NCI-H446 treated with DMSO at 0.1 percent for 48 hours (cell line): ENCODE data around the gene CMTR2.
"Not testable (repeated sequence)": the region's sequence is repeated elsewhere in the genome, so short reads cannot be mapped to it uniquely, and the experiment has no call there.

Experiments used
- DNase-seq: peaks from one replicate; lab custom pipeline; 2025; lab: John Stamatoyannopoulos, UW

The CMTR2 gene, protein sequence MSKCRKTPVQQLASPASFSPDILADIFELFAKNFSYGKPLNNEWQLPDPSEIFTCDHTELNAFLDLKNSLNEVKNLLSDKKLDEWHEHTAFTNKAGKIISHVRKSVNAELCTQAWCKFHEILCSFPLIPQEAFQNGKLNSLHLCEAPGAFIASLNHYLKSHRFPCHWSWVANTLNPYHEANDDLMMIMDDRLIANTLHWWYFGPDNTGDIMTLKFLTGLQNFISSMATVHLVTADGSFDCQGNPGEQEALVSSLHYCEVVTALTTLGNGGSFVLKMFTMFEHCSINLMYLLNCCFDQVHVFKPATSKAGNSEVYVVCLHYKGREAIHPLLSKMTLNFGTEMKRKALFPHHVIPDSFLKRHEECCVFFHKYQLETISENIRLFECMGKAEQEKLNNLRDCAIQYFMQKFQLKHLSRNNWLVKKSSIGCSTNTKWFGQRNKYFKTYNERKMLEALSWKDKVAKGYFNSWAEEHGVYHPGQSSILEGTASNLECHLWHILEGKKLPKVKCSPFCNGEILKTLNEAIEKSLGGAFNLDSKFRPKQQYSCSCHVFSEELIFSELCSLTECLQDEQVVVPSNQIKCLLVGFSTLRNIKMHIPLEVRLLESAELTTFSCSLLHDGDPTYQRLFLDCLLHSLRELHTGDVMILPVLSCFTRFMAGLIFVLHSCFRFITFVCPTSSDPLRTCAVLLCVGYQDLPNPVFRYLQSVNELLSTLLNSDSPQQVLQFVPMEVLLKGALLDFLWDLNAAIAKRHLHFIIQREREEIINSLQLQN

DNA sequence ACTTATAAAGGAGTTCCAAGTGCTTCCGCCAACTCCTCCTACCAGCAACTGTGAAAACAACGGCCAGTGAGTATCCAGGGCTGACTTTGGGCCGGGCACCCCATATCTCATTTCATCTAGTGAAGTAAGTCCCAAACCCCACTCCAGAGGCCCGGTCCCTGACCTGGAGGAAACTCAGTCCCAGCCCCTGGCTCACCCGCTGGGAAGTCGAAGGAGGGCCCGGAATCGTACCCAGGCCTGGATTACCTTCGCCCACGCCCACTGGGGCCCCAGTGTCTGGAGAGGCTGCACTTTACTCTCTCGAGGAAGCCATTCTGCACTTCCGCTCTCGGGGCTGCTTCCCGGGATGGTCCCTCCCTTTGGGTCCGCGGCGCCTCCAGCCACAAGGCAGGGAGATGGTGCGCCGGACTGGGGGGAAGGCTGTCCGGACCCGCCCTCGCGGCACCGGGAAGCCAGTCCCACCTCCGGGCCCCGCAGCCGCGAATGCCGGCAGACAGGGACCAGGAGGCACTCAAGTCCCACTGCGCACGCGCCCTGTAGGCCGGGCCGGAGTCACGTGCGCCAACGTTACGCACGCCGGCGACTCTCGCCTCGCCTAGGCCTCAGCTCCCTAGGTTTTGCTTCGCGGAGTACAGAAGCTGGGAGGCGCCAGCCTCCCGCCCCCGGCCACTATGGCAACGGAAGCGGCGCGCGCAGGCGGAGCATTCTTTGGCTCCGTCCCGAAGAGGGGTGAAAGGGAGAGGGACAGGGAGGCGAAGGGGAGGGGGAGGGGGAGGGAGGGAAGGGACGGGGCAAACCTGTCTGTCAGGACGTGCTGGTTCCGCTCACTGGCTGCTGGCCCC lies at the start of gene CMTR2:
Gene CMTR2 (minus strand): TSS at position 513 of the 842 bp plus-strand sequence. CDS start 3,482 bp downstream, outside the sequence.
- DNase-seq, result peak; percentile 90

DNA sequence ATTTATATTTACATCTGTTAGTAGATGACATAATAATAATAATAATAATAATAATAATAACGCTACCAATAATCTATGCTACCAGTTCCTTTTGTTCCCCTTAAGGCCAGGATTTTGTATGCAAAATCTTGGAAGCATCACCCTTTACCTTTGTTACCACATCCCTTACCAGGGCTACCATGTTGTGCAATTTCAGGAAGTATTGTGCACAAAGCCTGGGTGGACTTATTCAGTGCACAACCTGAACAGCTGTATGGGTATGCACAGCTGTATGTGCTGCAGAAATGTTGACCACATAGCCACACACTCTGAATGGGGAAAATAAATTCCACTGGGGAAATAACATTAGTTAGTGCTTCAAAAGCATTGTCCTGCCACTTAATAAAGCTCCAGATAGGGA lies 49.4 kb upstream of the CMTR2 start:
- no peak for DNase-seq

DNA sequence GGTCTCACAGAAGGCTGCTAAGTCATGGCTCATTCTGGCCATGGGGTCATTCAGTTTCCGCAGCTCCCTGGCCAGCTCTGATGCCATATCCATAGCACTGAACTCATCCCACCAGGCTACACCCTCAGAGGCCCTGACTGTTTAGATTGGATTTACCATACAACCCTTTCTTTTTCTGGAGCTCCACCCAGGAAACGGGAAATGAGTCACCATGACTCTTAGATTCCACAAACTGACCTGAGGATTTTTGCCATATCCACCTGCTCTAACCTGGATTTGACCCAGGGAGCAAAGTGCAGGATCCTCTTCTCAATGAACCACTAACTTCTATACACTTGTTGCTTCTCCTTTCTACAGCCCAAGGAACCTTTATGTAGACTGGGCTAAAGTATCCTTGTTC lies 49.0 kb upstream of the CMTR2 start:
- DNase-seq, result no peak

DNA sequence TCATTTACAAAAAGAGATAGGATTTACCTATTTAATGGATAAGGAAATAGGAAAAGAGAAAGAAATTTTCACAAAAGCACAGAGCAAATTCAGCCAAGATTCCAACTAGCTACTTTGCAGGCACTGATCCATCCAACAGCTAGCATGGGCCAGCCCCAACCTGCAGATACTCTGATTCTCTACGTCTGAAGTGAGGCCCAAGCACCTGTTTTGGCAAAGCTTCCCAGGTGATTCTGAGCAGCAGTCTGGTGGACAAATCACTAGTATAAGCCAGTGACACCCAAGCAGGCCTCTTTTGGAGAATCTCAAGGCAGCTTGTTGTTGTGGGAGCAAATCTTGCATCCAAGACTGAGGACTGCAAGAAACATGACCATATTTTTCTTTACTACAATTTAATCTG lies 48.4 kb upstream of the CMTR2 start:
- DNase-seq, result no peak

DNA sequence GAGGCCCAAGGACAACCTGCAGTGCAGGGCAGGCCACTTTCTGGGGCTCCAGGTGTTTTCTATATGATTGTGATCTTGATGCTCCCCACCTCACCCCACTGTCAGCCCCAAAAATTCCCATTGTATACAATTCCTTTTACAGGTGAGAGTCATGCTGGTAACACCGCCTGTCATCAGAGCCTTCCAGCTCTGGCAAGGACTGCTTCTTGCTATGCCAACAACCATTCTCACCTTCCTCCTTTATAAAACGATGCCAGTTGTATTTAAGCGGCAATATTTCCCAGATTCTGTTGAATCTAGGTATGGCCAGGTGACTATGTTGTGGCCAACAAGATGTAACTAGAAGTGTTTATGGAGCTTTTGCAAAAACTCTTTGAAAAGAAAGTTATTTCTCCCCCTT lies 38.9 kb upstream of the CMTR2 start:
- no peak for DNase-seq

DNA sequence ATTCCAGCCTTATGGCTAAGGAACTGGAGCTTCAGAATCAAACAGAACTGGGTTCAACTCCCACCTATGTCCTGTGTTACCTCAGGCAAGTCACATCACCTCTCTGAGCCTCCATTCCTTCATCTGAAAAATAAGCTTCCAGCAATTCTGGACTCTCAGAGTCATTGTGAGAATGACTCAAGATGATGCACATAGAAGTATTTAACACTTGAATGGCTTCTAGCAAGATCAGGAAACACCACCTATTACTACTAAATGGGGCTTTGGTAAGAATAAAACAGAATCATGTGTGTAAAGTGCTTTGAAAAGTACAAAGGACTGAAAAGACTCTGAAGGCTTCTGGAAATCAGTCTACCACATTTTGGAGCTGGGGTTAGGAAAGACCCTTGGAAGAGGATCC lies 38.5 kb upstream of the CMTR2 start:
- DNase-seq, result no peak

DNA sequence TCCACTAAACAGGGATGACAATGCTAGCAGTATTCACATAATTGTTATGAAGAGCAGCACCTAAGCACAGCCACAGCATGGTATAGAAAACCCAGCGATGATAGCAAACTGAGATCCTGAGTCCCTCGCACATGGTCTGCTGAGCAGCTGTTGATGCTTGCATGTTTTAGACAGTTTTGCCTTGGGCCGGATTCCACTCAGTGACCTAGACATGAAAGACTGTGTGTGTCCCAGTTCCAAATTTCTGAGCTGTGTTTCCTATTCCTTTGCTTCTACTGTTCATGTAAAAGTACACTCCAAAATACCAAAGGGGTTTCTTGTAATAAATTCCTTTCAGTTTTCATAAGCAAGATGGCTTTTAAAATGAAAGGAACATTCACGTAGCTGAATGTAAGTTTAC lies 30.8 kb upstream of the CMTR2 start:
- no peak for DNase-seq

DNA sequence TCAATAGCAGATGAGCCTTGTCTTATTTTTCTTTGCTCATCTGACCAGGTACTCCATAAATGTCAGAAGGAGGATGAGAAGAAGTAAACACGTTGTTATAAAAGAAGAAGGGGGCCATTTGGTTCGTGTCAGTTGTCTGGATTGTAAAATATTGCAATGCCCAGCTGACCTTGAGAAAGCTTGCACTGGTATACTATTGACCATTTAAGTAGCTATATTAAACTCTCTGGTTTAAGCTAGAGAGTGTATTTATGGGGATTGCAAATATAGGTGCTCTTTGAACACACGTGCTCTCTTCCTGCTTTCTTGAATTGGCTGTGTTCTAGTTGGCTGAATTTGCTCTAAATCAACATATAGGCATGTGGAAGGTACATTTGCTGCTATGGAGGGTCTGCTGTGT lies 26.1 kb upstream of the CMTR2 start:
- no peak for DNase-seq

DNA sequence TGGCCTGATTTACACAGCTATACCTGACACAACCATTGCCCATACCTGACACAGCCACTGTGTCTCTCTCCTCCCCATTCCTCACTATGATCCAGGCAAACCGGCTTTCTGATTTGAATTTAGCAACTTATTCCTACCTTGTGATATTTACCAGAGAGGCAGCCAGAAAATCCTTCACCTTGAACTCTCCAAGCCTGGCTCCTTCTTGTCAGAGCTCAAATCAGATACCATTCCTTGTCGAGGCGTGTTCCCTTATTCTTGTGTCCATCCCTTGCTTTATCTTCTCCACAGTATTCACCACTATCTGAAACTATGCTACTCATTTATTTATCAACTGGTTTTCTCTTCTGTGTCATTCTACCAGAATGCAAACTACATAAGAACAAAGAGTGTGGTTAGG lies 24.4 kb upstream of the CMTR2 start:
- DNase-seq, result not testable (repeated sequence)

DNA sequence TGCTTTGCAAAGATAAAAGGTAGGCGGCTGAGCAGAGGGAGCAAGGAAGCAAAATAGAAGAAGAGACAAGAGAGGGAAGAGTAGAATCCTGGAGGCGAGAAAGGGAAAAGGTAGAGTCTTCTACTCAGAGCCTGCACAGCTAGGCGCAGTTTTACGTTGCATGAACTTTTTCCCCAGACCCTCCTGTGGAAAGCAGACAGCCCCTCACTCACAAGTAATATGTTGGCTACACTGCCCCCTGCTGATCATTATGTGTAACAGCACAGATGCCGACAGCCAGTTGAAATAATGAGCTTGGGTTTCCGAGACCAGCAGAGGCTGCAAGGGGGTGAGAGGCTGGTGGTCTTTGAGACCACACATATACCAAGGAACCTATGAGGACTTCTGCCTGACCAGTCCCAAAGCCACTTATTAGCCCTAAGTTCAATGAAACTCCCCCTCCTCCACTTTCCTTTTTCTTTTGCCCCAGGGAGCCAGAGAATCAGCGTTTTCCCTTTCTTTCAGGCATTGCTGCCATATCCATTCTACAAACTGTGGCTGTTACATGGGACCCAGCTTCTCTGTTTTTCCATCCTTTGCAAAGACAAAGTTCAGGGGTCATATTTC lies 22.5 kb upstream of the CMTR2 start:
- no peak for DNase-seq

DNA sequence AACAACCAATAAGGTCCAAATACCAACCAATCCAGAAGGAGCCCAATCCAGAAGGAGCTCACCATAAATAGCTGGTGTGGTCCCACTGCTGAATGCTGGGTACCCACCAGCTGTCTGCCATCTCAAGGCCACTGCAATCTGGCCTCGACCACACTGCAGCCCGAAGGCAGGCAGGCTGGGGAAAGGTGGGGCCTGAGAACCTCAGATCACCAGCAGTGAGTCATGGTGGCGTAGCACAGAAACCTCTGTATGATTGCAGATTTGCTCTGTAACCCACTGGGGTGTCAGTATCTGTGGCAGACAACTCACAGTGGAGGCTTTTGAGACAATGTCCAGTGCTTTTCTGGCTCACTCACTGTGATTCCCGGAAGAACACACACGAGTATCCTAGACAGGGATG lies 14.7 kb upstream of the CMTR2 start:
- no peak for DNase-seq

DNA sequence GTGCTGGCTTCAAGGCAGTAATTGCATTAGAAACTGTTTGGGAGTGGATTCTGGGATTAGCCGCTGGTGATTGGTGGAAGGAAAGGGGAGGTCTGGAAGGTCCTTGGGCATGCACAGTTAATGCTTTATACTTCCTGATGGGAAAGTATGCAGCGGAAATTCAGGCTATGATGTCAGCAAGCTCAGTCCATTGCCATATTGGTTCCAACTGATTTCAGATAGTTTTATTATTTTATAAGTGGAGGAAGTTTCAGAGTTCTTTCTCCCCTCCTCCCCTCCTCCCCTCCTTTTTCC lies 8.1 kb upstream of the CMTR2 start:
- no peak for DNase-seq

DNA sequence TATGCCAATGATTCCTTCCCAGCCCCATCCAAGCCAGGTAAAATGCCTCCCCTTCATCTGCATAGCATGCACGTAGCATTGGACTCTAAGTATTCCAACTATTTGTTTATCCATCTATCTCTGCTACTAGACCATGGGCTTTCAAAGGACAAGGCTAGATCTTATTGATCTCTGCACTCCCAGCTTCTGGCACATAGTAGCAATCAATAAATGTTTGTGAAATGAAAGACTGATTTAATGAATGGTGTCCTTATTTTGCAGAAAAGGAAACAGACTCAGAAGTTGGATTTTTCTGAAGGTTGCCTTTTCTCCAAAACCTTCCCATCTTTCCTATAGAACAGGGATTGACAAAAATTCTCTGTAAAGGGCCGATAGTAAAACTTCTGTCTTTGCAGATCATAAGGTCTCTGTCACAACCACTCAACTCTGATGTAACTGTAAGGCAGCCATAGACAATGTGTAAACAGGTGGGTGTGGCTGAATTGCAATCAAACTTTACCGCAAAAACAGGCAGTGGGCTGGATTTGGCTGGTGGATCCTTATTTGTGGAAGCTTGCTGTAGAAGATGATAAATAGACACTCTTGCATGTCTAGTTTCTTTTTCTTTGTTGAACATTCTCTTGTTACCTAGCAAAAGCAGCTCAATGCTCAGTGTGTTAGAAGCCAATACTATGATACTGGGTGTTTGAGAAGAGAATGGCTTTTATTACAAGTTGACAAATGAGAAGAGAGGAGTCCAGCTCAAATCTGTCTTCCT lies 7.6 kb upstream of the CMTR2 start:
- DNase-seq, result no peak

DNA sequence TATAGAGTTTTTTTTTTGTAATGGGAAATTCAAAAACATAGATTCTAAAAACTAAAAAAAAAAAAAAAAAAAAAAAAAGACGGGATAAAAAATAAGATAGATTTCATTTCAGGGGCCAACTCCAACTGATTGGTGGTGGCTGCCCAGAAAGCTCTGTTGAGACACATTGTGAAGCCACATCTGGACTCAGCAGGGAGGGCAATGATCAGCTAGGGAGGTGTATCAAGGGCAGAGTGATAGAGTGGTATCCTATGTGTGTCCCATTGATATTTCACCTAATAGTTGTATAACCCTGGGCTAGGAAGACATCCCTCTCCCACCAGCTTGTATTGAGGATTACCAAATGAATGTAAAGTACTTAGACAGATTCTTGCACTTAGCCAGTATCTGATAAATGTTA lies 6.7 kb upstream of the CMTR2 start:
- no peak for DNase-seq

DNA sequence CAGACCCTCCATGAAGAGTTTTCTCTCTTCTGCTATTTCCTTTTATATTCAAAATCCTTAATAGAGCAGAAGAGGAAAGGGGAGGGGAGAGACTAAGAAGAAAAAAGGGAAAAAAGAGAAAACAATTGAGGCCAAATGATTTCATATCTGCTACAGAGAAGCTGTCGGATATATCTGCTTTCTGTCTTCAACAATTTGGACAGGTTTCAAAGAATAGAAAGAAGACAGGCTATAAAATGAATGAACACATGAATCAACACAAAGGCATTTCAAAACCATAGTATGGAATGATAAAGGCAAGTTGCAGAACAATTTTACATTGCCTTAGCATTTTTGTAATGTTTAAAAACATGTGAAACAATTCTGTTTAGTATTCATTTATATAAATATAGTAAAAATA lies 4.7 kb upstream of the CMTR2 start:
- no peak for DNase-seq

DNA sequence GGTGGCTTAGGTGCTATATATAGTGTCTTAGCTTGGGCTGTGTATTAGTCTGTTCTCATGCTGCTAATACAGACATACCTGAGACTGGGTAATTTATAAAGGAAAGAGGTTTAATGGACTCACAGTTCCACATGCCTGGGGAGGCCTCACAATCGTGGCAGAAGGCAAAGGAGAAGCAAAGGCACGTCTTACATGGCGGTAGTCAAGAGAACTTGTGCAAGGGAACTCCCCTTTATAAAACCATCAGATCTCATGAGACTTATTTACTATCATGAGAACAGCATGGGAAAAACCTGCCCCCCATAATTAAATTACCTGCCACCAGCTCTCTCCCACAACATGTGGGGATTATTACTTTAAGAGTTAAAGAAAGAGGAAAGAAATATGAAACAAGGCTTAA lies 2.9 kb upstream of the CMTR2 start:
- not testable (repeated sequence) for DNase-seq

DNA sequence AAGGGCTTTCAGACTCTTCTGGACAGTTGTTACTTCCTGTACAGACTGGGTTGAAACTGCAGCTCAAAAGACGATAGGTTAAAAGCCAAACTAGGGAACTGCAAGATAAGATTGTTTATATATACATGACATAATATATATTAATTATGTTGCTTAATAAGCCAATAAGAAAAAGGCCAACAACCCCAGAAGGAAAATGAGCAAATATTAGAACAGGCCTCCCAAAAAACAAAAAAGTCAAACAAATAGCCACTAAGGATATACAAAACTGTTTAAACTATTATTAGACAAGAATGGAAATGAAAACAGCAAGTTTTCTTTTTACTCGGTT lies 495 bp upstream of the CMTR2 start:
- DNase-seq, result no peak

DNA sequence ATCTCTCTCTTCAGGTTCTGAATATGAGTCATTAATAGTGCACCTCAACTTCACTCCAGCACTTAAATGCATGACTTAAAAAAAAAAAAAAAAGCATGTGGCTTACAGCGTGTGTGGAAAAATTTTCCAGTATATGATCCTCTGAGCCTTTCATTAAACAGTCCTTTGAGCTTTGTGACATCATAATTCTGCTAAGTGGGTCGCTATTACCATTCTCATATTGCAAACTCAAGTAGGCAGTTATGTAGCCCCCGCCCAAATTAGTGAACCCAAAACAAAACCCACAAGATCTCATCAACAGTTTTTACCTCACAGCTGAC lies 672 bp downstream of the CMTR2 start:
- no peak for DNase-seq

DNA sequence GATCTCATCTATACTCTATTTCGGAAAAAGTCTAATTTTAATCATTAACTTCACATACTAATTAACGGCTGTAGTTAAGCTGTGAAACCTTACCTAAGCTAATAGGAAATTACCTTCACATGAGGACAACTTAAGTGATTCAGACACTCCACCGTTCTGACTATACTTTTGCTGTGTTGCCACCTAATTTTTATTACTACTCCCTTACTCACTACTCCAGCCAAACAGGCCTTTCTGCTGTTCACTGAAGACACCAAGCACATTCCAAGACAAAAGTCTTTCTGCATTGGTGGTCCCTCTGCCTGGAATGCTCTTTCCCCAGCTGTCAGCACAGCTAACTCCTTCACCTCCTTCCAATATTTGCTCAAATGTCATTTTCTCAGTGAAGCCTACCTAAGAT lies 1.3 kb downstream of the CMTR2 start:
- DNase-seq, result no peak

DNA sequence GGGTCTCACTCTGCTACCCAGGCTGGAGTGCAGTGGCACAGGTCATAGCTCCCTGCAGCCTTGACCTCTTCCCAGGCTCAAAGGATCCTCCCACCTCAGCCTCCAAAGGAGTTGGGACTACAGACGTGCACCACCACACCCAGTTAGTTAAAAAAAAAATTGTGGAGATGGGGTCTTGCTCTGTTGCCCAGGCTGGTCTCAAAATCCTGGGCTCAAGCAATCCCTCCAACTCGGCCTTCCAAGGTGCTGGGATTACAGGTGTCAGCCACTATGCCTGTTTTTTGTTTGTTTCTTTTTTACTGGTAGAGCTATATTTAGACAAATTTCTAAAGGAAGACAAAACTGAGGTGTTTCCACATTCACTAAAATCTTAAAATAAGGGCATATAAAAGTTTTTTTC lies 1.7 kb downstream of the CMTR2 start:
- no peak for DNase-seq

DNA sequence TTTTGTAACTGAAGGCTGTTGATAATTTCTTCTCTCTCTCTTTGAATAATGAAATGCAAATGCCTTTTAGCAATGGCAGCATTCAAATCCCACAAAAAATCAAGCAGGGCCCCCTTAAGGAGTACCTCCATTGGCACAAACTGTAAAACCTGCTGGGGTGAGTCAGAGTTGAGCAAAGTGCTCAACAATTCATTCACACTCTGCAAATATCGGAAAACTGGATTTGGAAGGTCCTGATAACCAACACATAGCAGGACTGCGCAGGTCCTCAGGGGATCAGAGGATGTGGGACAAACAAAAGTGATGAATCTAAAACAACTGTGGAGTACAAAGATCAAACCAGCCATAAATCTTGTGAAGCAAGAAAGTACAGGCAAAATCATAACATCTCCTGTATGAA lies 5.6 kb downstream of the CMTR2 start:
- DNase-seq, result no peak

DNA sequence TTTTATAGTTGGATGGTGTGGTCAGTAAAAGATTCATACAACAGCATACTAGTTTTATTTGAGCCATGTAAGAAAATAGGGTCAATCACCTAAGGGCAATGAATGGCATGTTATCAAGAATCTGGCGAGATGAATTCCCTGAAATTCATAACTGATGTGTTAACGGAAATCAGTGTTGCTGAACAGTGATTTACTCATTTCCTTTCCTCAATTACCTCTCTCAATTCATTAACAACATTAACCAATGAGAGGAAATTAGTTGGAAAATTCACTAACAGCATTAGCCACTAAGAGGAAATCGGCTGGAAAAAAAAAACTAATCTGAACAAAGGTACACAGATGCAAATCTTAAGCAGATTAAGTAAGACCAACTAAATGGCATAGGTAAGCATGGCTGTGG lies 6.3 kb downstream of the CMTR2 start:
- no peak for DNase-seq
